ENCODE results near the gene MED26. TPM values are rescaled to one million over a fixed set of nuclear protein-coding genes. Genes with fewer than 3 reads are reported as not detected.
A peak's percentile ranks its signal among the peaks of the same experiment; 100 is the strongest.

Gene MED26
- total RNA-seq, 1 experiment from 2014 or later: 9.0 TPM

DNA sequence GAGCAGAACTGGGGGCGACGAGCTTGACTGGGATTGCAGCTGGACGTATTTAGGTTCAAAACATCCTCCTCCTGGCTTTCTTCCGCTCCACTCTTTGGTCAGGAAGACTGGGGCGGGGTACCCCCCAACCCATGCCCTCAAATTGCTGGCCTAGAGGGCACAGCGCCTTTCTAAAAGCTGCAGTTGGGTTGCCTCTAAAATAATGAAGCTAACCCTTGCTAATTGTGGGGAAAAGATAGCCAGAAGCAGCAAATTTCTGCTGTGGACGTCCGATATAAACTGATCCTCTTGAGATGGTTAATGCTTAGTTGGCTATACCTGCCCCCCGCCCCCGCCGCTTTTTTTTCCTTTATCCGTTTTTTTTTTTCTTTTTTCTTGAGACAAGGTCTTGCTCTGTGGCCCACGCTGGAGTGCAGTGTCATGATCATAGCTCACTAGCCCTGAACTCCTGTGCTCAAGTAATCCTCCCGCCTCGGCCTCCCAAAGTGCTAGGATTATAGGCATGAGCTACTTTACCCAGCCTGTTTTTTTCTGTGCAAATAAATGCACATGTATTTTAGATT lies 85.0 kb downstream of the MED26 start:
- H3K4me3 Mint-ChIP-seq (ENCODE audit: low read depth, unreplicated experiment): peak overlapping the region; percentile 81
- no peaks in the 10 kb centered on the region for H3K4me1 Mint-ChIP-seq (ENCODE audit: low read depth, unreplicated experiment)
- peak overlapping the region; percentile 50 for H3K27ac Mint-ChIP-seq (ENCODE audit: unreplicated experiment)
- H3K27me3 Mint-ChIP-seq (ENCODE audit: unreplicated experiment): no peaks in the 10 kb centered on the region
- peaks cover 63% of the 10 kb centered on the region for H3K36me3 Mint-ChIP-seq (ENCODE audit: insufficient read depth, unreplicated experiment)
- intact Hi-C loops (cut with micrococcal nuclease; ENCODE audit: unreplicated experiment): no loop called here
- CTCF ChIA-PET: interaction anchor here (0.7 kb wide), 1 partner anchor 70 kb away, joined by 4 read pairs; no protein-coding TSS in a partner anchor
- DNase-seq: no peak
- TF ChIP-seq, protein P1, sequence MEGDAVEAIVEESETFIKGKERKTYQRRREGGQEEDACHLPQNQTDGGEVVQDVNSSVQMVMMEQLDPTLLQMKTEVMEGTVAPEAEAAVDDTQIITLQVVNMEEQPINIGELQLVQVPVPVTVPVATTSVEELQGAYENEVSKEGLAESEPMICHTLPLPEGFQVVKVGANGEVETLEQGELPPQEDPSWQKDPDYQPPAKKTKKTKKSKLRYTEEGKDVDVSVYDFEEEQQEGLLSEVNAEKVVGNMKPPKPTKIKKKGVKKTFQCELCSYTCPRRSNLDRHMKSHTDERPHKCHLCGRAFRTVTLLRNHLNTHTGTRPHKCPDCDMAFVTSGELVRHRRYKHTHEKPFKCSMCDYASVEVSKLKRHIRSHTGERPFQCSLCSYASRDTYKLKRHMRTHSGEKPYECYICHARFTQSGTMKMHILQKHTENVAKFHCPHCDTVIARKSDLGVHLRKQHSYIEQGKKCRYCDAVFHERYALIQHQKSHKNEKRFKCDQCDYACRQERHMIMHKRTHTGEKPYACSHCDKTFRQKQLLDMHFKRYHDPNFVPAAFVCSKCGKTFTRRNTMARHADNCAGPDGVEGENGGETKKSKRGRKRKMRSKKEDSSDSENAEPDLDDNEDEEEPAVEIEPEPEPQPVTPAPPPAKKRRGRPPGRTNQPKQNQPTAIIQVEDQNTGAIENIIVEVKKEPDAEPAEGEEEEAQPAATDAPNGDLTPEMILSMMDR (IDR thresholded peaks at IDR 0.05; ENCODE audit: unreplicated experiment): no peak
- no peaks in the 10 kb centered on the region for H3K9me3 Mint-ChIP-seq (ENCODE audit: low read depth, unreplicated experiment)
- TSS peak; percentile 85 for BruUV-seq (replicated peaks)

DNA sequence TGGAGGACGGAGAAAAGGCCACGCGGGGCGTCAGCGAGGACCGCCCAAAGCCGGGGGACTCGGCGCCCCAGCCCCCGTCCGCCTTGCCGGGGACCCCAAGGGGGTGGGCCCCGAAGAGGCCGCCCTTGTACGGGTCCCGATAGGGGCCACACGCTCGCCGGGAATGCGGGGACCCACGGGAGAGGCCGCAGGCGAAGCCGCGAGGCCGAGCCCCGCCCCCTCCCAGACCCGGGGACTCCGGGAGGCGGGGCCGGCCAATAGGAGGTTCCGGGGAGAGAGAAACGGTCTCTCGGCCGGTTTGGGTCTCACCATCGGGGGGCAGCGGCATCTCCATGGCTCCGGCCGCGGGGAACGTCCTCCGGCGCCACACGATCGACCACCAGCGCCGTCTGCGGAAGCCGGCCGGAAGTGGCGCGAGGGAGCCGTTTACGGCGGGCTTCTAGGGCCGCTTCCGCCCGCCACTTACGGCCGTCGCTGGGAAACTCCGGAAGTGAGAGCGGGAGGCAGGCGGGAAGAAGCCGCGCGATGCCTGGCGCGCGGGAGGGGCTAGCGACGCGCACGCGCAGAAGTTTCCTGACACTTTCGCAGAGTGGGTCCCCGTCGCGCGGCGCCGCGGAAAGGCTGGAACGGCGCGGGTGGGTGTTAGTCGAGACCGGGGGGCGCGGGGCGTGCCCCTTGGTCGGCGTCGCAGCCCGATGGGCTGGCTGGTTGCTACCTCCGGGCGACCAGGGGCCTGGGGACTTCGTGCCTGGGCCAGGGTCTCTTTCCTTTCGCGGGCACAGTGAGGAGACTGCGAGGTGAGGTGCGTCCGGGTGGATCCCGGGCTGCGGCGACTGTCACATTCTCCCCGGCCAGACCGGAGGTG lies 85.7 kb downstream of the MED26 start, which contains the start of gene CHERP:
Gene CHERP, minus strand, starts transcription at position 393 of the 865 bp plus-strand sequence. Its CDS starts 59 bp downstream, at position 334.
- peak within 1 kb of the TSS; percentile 81 for H3K4me3 Mint-ChIP-seq (ENCODE audit: low read depth, unreplicated experiment)
- TF ChIP-seq, protein P1 (IDR thresholded peaks at IDR 0.05; ENCODE audit: unreplicated experiment): no peak
- no peaks in the 10 kb centered on the region for H3K9me3 Mint-ChIP-seq (ENCODE audit: low read depth, unreplicated experiment)
- intact Hi-C loops (cut with micrococcal nuclease; ENCODE audit: unreplicated experiment): no loop called here
- H3K36me3 Mint-ChIP-seq (ENCODE audit: insufficient read depth, unreplicated experiment): peaks cover 69% of the 10 kb centered on the region
- no peaks in the 10 kb centered on the region for H3K27me3 Mint-ChIP-seq (ENCODE audit: unreplicated experiment)
- DNase-seq: peak; percentile 88
- BruUV-seq (replicated peaks): no TSS peak
- no peaks in the 10 kb centered on the region for H3K4me1 Mint-ChIP-seq (ENCODE audit: low read depth, unreplicated experiment)
- H3K27ac Mint-ChIP-seq (ENCODE audit: unreplicated experiment): peak within 1 kb of the TSS; percentile 52
- CTCF ChIA-PET: interaction anchor here (0.6 kb wide), 1 partner anchor 27 kb away, joined by 3 read pairs; no protein-coding TSS in a partner anchor

DNA sequence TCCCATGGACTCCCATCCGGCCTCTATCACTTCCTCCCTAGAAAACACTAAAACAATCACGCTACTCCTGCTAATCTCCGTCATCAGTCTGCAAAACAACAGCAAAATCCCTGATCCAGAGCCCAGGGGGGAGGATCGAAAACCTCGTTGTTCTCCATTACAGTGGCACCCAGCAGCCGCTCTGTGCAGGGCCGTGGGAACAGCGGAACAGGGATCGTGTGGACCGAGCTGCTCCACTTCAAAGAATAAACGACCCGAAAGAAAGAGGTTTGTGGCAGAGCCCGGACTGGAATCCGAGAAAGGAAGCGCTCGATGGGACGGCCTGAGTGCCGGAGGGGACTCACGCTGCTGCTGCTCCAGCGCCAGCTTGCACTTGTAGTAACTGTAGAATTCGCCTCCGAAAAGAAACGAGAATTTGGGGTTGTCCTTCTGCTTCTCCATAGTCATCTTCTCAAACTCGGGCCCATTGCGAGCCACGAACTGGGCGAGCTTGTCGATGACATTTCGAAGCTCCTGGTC lies 86.4 kb downstream of the MED26 start:
- Mint-ChIP-seq H3K27ac (ENCODE audit: unreplicated experiment) (peak overlapping the region; percentile 34), H3K4me1 (ENCODE audit: low read depth, unreplicated experiment) (no peaks in the 10 kb centered on the region), H3K27me3 (ENCODE audit: unreplicated experiment) (no peaks in the 10 kb centered on the region), H3K4me3 (ENCODE audit: low read depth, unreplicated experiment) (peak overlapping the region; percentile 81), H3K9me3 (ENCODE audit: low read depth, unreplicated experiment) (no peaks in the 10 kb centered on the region), H3K36me3 (ENCODE audit: insufficient read depth, unreplicated experiment) (peaks cover 69% of the 10 kb centered on the region)
- TF ChIP-seq, protein P1 (IDR thresholded peaks at IDR 0.05; ENCODE audit: unreplicated experiment): no peak
- peak; percentile 4 for DNase-seq
- TSS peak; percentile 88 for BruUV-seq (replicated peaks)
- intact Hi-C loops (cut with micrococcal nuclease; ENCODE audit: unreplicated experiment): no loop called here
- CTCF ChIA-PET: interaction anchor here (0.6 kb wide), 1 partner anchor 28 kb away, joined by 3 read pairs; no protein-coding TSS in a partner anchor

DNA sequence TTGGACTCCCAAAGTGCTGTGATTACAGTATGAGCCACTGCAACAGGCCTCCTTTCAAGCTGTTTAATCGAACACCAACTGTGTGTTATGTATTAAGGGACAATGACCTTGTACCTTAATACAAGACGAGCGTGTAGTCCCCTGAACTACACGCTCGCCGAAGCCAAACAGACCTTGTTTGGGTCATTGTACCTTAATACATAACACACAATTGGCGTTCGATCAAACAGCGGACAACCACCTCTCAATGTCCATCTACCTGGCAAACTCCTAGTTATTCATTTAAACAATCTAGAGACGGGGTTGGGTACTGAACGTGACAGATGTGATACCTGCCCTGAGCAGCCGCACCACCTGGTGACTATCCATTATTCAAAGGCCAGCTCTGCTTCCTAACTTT lies 87.1 kb downstream of the MED26 start:
- H3K36me3 Mint-ChIP-seq (ENCODE audit: insufficient read depth, unreplicated experiment): peaks cover 69% of the 10 kb centered on the region
- H3K4me1 Mint-ChIP-seq (ENCODE audit: low read depth, unreplicated experiment): no peaks in the 10 kb centered on the region
- no peaks in the 10 kb centered on the region for H3K9me3 Mint-ChIP-seq (ENCODE audit: low read depth, unreplicated experiment)
- no peaks in the 10 kb centered on the region for H3K27me3 Mint-ChIP-seq (ENCODE audit: unreplicated experiment)
- no peak overlapping the region for H3K27ac Mint-ChIP-seq (ENCODE audit: unreplicated experiment)
- TF ChIP-seq, protein P1 (IDR thresholded peaks at IDR 0.05; ENCODE audit: unreplicated experiment): no peak
- H3K4me3 Mint-ChIP-seq (ENCODE audit: low read depth, unreplicated experiment): peak overlapping the region; percentile 81
- CTCF ChIA-PET: no interaction called here
- no TSS peak for BruUV-seq (replicated peaks)
- intact Hi-C loops (cut with micrococcal nuclease; ENCODE audit: unreplicated experiment): no loop called here
- no peak for DNase-seq
